Activated T-cell treated with anti-CD3 and anti-CD28 coated beads for 4 hours (primary cell): ENCODE data around the gene METTL4.

ENCODE experiments used
- DNase-seq: peaks from one replicate; pipeline ENCODE4 v3.0.0-alpha.2; 2020

The METTL4 gene

DNA sequence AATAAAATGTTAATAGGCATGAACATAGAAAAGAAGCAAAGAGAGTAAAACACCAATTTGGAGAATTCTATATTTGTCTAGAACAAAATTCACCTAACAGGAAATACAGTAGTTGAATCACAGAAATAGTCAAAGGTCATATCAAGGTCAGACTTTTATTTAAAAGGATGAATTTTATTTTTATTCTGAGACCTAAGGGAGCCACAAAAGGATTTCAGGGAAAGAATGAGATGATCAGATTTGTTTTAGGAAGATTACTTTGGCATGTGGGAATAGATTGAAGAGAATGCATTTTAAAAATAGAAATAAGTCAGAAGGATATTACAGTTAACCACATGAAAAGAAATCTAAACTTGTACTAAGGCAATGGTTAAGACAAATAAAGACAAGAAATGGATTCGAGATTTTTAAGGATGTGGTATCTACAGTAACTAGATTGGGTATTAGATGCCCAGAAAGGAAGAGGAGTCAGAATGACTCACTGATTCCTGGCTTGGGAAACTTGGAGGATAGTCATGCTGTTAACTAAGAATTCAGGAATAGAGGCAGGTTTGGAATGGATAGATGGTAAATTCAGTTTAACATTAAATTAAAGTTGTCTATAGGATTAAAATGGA lies 56.0 kb downstream of the METTL4 start:
- no peak for DNase-seq

DNA sequence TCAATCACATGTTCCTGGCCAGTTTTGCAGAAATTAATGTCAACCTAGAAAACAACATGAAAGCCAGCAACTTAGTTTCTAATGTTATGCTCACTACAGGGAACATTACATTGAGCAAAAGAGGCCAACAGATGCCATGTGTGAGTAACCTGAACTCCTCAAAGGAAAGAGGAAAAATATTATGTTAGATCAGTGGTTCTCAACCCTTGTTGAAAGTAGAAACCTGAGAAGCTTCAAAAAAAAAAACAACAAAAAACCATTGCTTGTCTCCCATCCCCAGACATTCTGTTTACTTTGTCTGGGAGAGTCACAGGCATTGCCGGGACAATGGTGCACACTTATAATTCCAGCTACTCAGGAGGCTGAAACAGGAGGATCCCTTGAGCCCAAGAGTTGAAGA lies 57.7 kb downstream of the METTL4 start:
- no peak for DNase-seq

- DNase-seq: no peak
Measured at GRCh38 chr18:2512059-2512458, 59.2 kb downstream of the METTL4 start.

- DNase-seq: no peak
Measured at GRCh38 chr18:2511451-2511850, 59.9 kb downstream of the METTL4 start.

- DNase-seq: no peak
Measured at GRCh38 chr18:2510416-2510815, 60.9 kb downstream of the METTL4 start.

DNA sequence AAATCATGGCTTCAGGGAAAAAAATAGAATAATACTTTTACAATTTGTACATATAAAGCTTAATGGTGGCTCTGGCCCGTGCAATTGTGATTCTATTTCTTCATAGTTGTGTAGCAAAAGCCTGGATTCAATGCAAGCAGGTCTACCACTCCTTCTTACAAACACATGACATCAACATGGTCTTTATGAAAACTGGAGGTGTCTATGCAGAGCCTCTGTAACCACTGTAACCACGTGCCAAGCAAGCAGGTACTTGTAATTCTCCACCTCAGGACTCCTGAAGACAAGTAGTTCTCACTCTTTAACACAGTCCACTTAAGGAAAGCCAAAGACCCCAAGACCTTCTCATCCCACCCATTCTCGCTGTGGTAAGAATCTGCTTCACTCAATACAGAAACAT lies 62.6 kb downstream of the METTL4 start:
- DNase-seq: no peak

DNA sequence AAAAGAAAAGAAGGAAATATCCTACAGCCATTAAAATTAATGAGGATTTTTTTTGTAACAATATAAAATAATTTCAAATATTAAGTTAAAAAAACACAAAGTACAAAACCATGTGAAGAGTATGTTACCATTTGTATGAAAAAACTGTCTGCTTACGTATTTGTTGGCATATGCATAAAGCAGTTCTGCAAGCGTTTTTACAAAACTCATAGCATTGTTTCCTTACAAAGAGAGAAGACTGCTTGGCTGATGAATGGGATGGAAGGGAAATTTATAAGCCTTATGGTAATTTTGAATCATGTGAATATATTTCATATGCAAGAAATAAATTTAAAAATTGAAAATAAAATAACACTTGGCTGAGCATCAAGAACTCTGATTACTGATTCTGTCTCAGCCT lies 63.1 kb downstream of the METTL4 start:
- no peak for DNase-seq

DNA sequence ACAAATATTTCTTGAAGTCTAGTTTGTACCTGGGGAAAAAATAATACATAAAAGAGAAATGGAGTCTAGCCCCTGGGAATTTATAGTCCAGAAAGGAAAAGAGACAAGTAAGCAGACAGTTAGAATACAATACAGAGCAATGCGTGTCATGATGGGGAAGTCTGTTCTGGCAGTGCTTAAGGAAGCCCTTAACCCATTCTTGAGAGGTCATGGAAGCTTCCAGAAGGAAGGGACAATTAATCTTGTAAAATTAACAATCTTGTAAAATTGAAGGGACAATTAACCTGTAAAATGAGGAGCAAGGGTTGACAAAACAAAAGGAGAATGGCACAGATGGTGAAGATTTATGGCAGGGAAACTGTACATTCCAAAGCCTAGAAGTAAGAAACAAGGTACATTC lies 66.7 kb downstream of the METTL4 start:
- no peak for DNase-seq

GRCh38 chr18:2502880-2503279 lies 68.4 kb downstream of the METTL4 start:
- no peak for DNase-seq

GRCh38 chr18:2502394-2502793 lies 68.9 kb downstream of the METTL4 start:
- no peak for DNase-seq

GRCh38 chr18:2497797-2498196 lies 73.5 kb downstream of the METTL4 start:
- DNase-seq: no peak

DNA sequence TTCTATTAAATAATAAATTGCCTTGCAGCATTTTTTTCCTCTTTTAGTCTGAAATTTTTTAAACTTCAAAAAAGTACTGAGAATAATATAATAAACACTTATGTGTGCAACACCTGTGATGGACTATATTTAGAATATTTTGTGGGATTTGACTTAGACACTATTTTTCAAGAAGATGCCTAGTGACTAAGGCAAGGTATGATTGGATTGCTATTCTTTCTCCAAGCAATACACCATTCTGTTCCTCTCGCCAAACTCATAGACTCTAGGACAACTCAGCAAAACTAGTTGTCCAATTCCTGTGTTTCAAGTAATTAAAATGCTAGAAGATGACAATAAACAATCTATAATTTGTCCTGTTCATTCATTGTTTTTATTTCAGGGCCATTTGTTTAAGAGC lies 75.9 kb downstream of the METTL4 start:
- no peak for DNase-seq

- no peak for DNase-seq
Measured at GRCh38 chr18:2494921-2495320, 76.4 kb downstream of the METTL4 start.
